WTC11 (cell line): ENCODE results near the gene ABCA1.

Experiments
- E2F4 ChIP-seq: sonication (generic); formaldehyde crosslinking; IDR thresholded peaks from 2 replicates; pipeline ENCODE4 v1.8.1; 2022; ENCODE audit warnings: low read depth, mild to moderate bottlenecking, moderate library complexity, missing genetic modification reagents, borderline replicate concordance
- ZNF425 ChIP-seq: fragments of 250-450 bp; sonication (Bioruptor Pico); conservative IDR thresholded peaks from 2 replicates; pipeline ENCODE4 v1.9.0; 2021; ENCODE audit warnings: mild to moderate bottlenecking

- TF ChIP-seq ZNF425 (no peak), E2F4 (CRISPR knock-in tag) (no peak)
Observed at GRCh38 chr9:104747565-104748358, 180.2 kb downstream of the ABCA1 start, which contains the start of gene NIPSNAP3A.
